GM23338 (cell line): ENCODE results near the gene EXOC3L4.
A peak's percentile ranks its signal among the peaks of the same experiment; 100 is the strongest.

Experiments used
- CREB1 ChIP-seq: fragments of 250-450 bp; sonication (Bioruptor Pico); IDR thresholded peaks from 2 replicates; pipeline ENCODE4 v1.5.0; 2020; ENCODE audit warnings: low read depth, mild to moderate bottlenecking, moderate library complexity
- EZH2 ChIP-seq: fragments of 200-600 bp; sonication (generic); IDR thresholded peaks from one replicate; pipeline ENCODE4 v1.8.0; 2017; ENCODE audit warnings: antibody characterized with exemption, mild to moderate bottlenecking, low read depth; ENCODE audit not compliant: unreplicated experiment
- EZH2phosphoT487 ChIP-seq: fragments of 200-600 bp; sonication (generic); IDR thresholded peaks from one replicate; pipeline ENCODE4 v1.8.1; 2018; ENCODE audit warnings: antibody characterized with exemption; ENCODE audit not compliant: unreplicated experiment
- JUNB ChIP-seq: IDR thresholded peaks from one replicate; pipeline ENCODE4 v1.6.1; 2016; ENCODE audit warnings: antibody characterized with exemption; ENCODE audit not compliant: unreplicated experiment
- POLR2AphosphoS5 ChIP-seq: IDR thresholded peaks from 2 replicates; pipeline ENCODE4 v1.6.1; 2016; ENCODE audit warnings: antibody characterized with exemption, low read depth
- TF ChIP-seq, protein P1 (sequence below), 2 experiments: fragments of 200-600 bp in 1 of 2; sonication (generic) in 1 of 2; conservative IDR thresholded peaks; 2 replicates each; pipeline versions ENCODE4 v1.5.1 to v1.6.1; 2016 to 2017; ENCODE audit warnings: antibody characterized with exemption in 2 of 2, low read depth in 2 of 2, mild to moderate bottlenecking in 2 of 2, moderate library complexity in 1 of 2
- TF ChIP-seq, protein P2 (sequence below): IDR thresholded peaks from one replicate; pipeline ENCODE4 v1.6.1; 2018; ENCODE audit warnings: antibody characterized with exemption; ENCODE audit not compliant: unreplicated experiment
- TF ChIP-seq, protein P3 (sequence below): IDR thresholded peaks from 2 replicates; pipeline ENCODE4 v1.6.1; 2016; ENCODE audit warnings: antibody characterized with exemption

- TF ChIP-seq, protein P1, sequence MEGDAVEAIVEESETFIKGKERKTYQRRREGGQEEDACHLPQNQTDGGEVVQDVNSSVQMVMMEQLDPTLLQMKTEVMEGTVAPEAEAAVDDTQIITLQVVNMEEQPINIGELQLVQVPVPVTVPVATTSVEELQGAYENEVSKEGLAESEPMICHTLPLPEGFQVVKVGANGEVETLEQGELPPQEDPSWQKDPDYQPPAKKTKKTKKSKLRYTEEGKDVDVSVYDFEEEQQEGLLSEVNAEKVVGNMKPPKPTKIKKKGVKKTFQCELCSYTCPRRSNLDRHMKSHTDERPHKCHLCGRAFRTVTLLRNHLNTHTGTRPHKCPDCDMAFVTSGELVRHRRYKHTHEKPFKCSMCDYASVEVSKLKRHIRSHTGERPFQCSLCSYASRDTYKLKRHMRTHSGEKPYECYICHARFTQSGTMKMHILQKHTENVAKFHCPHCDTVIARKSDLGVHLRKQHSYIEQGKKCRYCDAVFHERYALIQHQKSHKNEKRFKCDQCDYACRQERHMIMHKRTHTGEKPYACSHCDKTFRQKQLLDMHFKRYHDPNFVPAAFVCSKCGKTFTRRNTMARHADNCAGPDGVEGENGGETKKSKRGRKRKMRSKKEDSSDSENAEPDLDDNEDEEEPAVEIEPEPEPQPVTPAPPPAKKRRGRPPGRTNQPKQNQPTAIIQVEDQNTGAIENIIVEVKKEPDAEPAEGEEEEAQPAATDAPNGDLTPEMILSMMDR (conservative IDR thresholded peaks at IDR 0.05; ENCODE audit: low read depth in 2 of 2): peak; percentile 64 to 79
- TF ChIP-seq JUNB (no peak), EZH2 (no peak), POLR2AphosphoS5 (no peak), CREB1 (CRISPR knock-in tag) (no peak), EZH2phosphoT487 (no peak)
- TF ChIP-seq, protein P2, sequence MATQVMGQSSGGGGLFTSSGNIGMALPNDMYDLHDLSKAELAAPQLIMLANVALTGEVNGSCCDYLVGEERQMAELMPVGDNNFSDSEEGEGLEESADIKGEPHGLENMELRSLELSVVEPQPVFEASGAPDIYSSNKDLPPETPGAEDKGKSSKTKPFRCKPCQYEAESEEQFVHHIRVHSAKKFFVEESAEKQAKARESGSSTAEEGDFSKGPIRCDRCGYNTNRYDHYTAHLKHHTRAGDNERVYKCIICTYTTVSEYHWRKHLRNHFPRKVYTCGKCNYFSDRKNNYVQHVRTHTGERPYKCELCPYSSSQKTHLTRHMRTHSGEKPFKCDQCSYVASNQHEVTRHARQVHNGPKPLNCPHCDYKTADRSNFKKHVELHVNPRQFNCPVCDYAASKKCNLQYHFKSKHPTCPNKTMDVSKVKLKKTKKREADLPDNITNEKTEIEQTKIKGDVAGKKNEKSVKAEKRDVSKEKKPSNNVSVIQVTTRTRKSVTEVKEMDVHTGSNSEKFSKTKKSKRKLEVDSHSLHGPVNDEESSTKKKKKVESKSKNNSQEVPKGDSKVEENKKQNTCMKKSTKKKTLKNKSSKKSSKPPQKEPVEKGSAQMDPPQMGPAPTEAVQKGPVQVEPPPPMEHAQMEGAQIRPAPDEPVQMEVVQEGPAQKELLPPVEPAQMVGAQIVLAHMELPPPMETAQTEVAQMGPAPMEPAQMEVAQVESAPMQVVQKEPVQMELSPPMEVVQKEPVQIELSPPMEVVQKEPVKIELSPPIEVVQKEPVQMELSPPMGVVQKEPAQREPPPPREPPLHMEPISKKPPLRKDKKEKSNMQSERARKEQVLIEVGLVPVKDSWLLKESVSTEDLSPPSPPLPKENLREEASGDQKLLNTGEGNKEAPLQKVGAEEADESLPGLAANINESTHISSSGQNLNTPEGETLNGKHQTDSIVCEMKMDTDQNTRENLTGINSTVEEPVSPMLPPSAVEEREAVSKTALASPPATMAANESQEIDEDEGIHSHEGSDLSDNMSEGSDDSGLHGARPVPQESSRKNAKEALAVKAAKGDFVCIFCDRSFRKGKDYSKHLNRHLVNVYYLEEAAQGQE: no peak
- TF ChIP-seq, protein P3, sequence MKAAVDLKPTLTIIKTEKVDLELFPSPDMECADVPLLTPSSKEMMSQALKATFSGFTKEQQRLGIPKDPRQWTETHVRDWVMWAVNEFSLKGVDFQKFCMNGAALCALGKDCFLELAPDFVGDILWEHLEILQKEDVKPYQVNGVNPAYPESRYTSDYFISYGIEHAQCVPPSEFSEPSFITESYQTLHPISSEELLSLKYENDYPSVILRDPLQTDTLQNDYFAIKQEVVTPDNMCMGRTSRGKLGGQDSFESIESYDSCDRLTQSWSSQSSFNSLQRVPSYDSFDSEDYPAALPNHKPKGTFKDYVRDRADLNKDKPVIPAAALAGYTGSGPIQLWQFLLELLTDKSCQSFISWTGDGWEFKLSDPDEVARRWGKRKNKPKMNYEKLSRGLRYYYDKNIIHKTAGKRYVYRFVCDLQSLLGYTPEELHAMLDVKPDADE: no peak
These were observed 9.1 kb upstream of the EXOC3L4 start for GRCh38 chr14:103085106-103086091.
